GM08714 (cell line): ENCODE data around the gene BATF.
"Not testable (repeated sequence)": the region's sequence is repeated elsewhere in the genome, so short reads cannot be mapped to it uniquely, and the experiment has no call there.

Source experiments
- H3K4me3 ChIP-seq: fragments of 200-500 bp; sonication (Bioruptor generic); 2 replicates; pipeline ENCODE4 v1.5.1; 2014; ENCODE audit warnings: mild to moderate bottlenecking, low read length, inconsistent platforms
- ZNF274 ChIP-seq: IDR thresholded peaks from 2 replicates; pipeline ENCODE4 v1.6.1; 2012; ENCODE audit warnings: mild to moderate bottlenecking, low read depth, low read length

Gene BATF

GRCh38 chr14:75522224-75522982, at the start of gene BATF:
Gene BATF, plus strand, starts transcription at chr14:75522469. Its CDS starts 214 bp downstream, at chr14:75522683.
- H3K4me3 ChIP-seq: peak within 1 kb of the TSS; percentile 69
- no peak for TF ChIP-seq ZNF274

GRCh38 chr14:75474127-75474526, 48.1 kb upstream of the BATF start:
- not testable (repeated sequence) for H3K4me3 ChIP-seq

GRCh38 chr14:75476274-75476995, 45.8 kb upstream of the BATF start:
- H3K4me3 ChIP-seq: no peak overlapping the region
- no peak for TF ChIP-seq ZNF274

- H3K4me3 ChIP-seq: no peak overlapping the region
- no peak for TF ChIP-seq ZNF274
Observed at GRCh38 chr14:75477881-75478280, 44.4 kb upstream of the BATF start.

GRCh38 chr14:75479770-75480600, 42.3 kb upstream of the BATF start:
- no peak overlapping the region for H3K4me3 ChIP-seq
- no peak for TF ChIP-seq ZNF274

- no peak overlapping the region for H3K4me3 ChIP-seq
- no peak for TF ChIP-seq ZNF274
Observed at GRCh38 chr14:75482366-75482765, 39.9 kb upstream of the BATF start.

- no peak for TF ChIP-seq ZNF274
- no peak overlapping the region for H3K4me3 ChIP-seq
Observed at GRCh38 chr14:75484711-75485429, 37.4 kb upstream of the BATF start.

GRCh38 chr14:75486318-75486717, 36.0 kb upstream of the BATF start:
- TF ChIP-seq ZNF274: no peak
- no peak overlapping the region for H3K4me3 ChIP-seq

- H3K4me3 ChIP-seq: no peak overlapping the region; the same call in 1 of the 2 replicates
- no peak for TF ChIP-seq ZNF274
Observed at GRCh38 chr14:75487155-75487671, 35.1 kb upstream of the BATF start.

GRCh38 chr14:75489480-75489837, 32.8 kb upstream of the BATF start:
- no peak overlapping the region for H3K4me3 ChIP-seq
- TF ChIP-seq ZNF274: no peak

GRCh38 chr14:75491376-75491978, 30.8 kb upstream of the BATF start:
- no peak for TF ChIP-seq ZNF274
- H3K4me3 ChIP-seq: no peak overlapping the region

GRCh38 chr14:75492832-75493591, 29.3 kb upstream of the BATF start:
- no peak for TF ChIP-seq ZNF274
- no peak overlapping the region for H3K4me3 ChIP-seq
